Endothelial cell of umbilical vein (primary cell): ENCODE measurements around the gene GRIN3B.

ENCODE experiments used
- CTCF ChIP-seq, 2 donors: IDR thresholded peaks; 1 replicate in 1 of 2; 2 replicates in 1 of 2; pipeline ENCODE4 v1.5.1; 2011; ENCODE audit warnings: low read length in 2 of 2, mild to moderate bottlenecking in 2 of 2, moderate library complexity in 2 of 2, control low read depth in 1 of 2, inconsistent platforms in 1 of 2, low read depth in 1 of 2; ENCODE audit not compliant: insufficient read depth in 1 of 2; ENCODE audit errors: extremely low read depth in 1 of 2
- EZH2 ChIP-seq: IDR thresholded peaks from 2 replicates; pipeline ENCODE4 v1.6.1; 2012; ENCODE audit warnings: borderline replicate concordance, low read depth, mild to moderate bottlenecking, moderate library complexity, low read length, inconsistent platforms; ENCODE audit not compliant: severe bottlenecking
- MAX ChIP-seq: IDR thresholded peaks from 2 replicates; pipeline ENCODE4 v1.6.1; 2011; ENCODE audit not compliant: insufficient read depth, insufficient read length
- POLR2A ChIP-seq: IDR thresholded peaks from 2 replicates; pipeline ENCODE4 v1.6.1; 2012; ENCODE audit warnings: low read depth, mild to moderate bottlenecking, control low read depth, low read length
- POLR2AphosphoS5 ChIP-seq: IDR thresholded peaks from 2 replicates; pipeline ENCODE4 v1.6.1; 2012; ENCODE audit warnings: low read depth, mild to moderate bottlenecking, control low read depth, low read length, moderate library complexity; ENCODE audit not compliant: insufficient read depth

- TF ChIP-seq POLR2AphosphoS5 (no peak), POLR2A (no peak), CTCF (IDR thresholded peaks at IDR 0.05; ENCODE audit: extremely low read depth in 1 of 2, insufficient read depth in 1 of 2, low read depth in 1 of 2, low read length in 2 of 2) (no peak), EZH2 (no peak), MAX (no peak)
These were observed 43.3 kb upstream of the GRIN3B start for GRCh38 chr19:956766-957440.
